T47D (cell line): ENCODE results near the gene HDAC3.

ENCODE experiments used
- DNase-seq, 2 experiments: peaks; one replicate each; pipeline versions ENCODE4 v3.0.0 to v3.0.0-alpha.2; 2011 to 2012; ENCODE audit warnings: low read depth in 1 of 2, low spot score in 1 of 2
- JUND ChIP-seq: IDR thresholded peaks from 2 replicates; pipeline ENCODE4 v1.6.1; 2012; ENCODE audit warnings: low read depth
- in situ Hi-C: cut with HindIII; loops from 2 replicates; pipeline ENCODE4 v1.10.0; 2016; ENCODE audit warnings: low sequenced_read_pairs, low pct_unique_long_range_greater_than_20kb

HDAC3 gene

GRCh38 chr5:141651728-141652105, 15.1 kb upstream of the HDAC3 start:
- no peak for TF ChIP-seq JUND
- in situ Hi-C loops, result no loop called here
- DNase-seq, result peak; percentile 68 to 72

- TF ChIP-seq JUND, result no peak
- peak; percentile 89 to 98 for DNase-seq
- in situ Hi-C loops, result no loop called here
Observed at GRCh38 chr5:141650851-141651727, 14.4 kb upstream of the HDAC3 start, which contains the start of gene FCHSD1. FCHSD1 (minus strand) TSS chr5:141651418; CDS start chr5:141651368, 50 bp downstream.

- in situ Hi-C loops, result no loop called here
- TF ChIP-seq JUND, result no peak
- no peak for DNase-seq
Observed at GRCh38 chr5:141649972-141650371, 13.3 kb upstream of the HDAC3 start.

- in situ Hi-C loops, result no loop called here
- no peak for TF ChIP-seq JUND
- DNase-seq, result no peak
Observed at GRCh38 chr5:141649056-141649688, 12.5 kb upstream of the HDAC3 start.

GRCh38 chr5:141647851-141648250, 11.2 kb upstream of the HDAC3 start:
- no peak for TF ChIP-seq JUND
- in situ Hi-C loops, result no loop called here
- DNase-seq, result no peak

- no peak for TF ChIP-seq JUND
- in situ Hi-C loops, result no loop called here
- no peak for DNase-seq
Observed at GRCh38 chr5:141647242-141647641, 10.6 kb upstream of the HDAC3 start.

GRCh38 chr5:141646026-141646425, 9.4 kb upstream of the HDAC3 start:
- in situ Hi-C loops, result no loop called here
- no peak for DNase-seq
- TF ChIP-seq JUND, result no peak

GRCh38 chr5:141641634-141642267, 5.1 kb upstream of the HDAC3 start:
- no peak for TF ChIP-seq JUND
- in situ Hi-C loops, result no loop called here
- peak in 1 of 2 experiments; percentile 69 for DNase-seq

- TF ChIP-seq JUND, result no peak
- DNase-seq, result no peak
Observed at GRCh38 chr5:141640698-141641097, 4.0 kb upstream of the HDAC3 start.

GRCh38 chr5:141640051-141640415, 3.4 kb upstream of the HDAC3 start:
- TF ChIP-seq JUND, result no peak
- in situ Hi-C loops, result no loop called here

More at GRCh38 chr5:141640698-141641097, 4.0 kb upstream of the HDAC3 start:
- in situ Hi-C loops, result no loop called here

GRCh38 chr5:141639357-141640050, 2.9 kb upstream of the HDAC3 start:
- TF ChIP-seq JUND, result no peak
- in situ Hi-C loops, result no loop called here
- no peak for DNase-seq

More at GRCh38 chr5:141640051-141640415, 3.4 kb upstream of the HDAC3 start:
- DNase-seq, result no peak

GRCh38 chr5:141638771-141639170, 2.1 kb upstream of the HDAC3 start:
- no peak for TF ChIP-seq JUND
- in situ Hi-C loops, result no loop called here
- no peak for DNase-seq
